Ovary (tissue), 9 donors: ENCODE measurements around the gene LHX3. TPM values are rescaled to one million over a fixed set of nuclear protein-coding genes. Genes with fewer than 3 reads are reported as not detected.

Experiments used
- DNase-seq, 5 donors: peaks; one replicate each; pipeline ENCODE4 v3.0.0-alpha.2; 2019 to 2020
- H3K27ac ChIP-seq, 2 donors: fragments of 200-600 bp; one replicate each; pipeline versions ENCODE4 v1.5.1 to v1.8.0; 2019 to 2022
- H3K27me3 ChIP-seq: fragments of 200-600 bp; one replicate; pipeline ENCODE4 v1.8.0; 2022
- H3K36me3 ChIP-seq: fragments of 200-600 bp; sonication (generic); one replicate; pipeline ENCODE4 v1.5.1; 2019
- H3K4me1 ChIP-seq: one replicate; pipeline ENCODE4 v1.8.1; 2013; ENCODE audit warnings: mild to moderate bottlenecking, moderate library complexity; ENCODE audit not compliant: insufficient read depth
- H3K4me3 ChIP-seq: fragments of 200-600 bp; sonication (generic); one replicate; pipeline ENCODE4 v1.5.1; 2017
- H3K9me3 ChIP-seq, 2 donors: fragments of 200-600 bp in 1 of 2; sonication (generic) in 1 of 2; one replicate each; pipeline versions ENCODE4 v1.5.1 to v1.8.1; 2013 to 2019; ENCODE audit warnings: mild to moderate bottlenecking in 1 of 2, moderate library complexity in 1 of 2
- EP300 ChIP-seq: sonication (generic); formaldehyde crosslinking; IDR thresholded peaks from one replicate; pipeline ENCODE4 v1.6.1; 2017; ENCODE audit warnings: antibody characterized with exemption
- POLR2A ChIP-seq: fragments of 450-650 bp; IDR thresholded peaks from one replicate; pipeline ENCODE4 v1.6.1; 2017; ENCODE audit warnings: antibody characterized with exemption, mild to moderate bottlenecking, moderate library complexity
- WGBS, 3 donors: extraction: QIAGEN DNeasy Blood & Tissue Kit in 1 of 3; methylation state at CpG; one replicate each; pipeline versions ENCODE4 v1.1.5 to v1.1.7; 2013 to 2017; 5-methylcytosine and 5-hydroxymethylcytosine counted together
- intact Hi-C, 4 donors: fragments of 100-400 bp; cut with DNase I; formaldehyde crosslinking; loops; one replicate each; pipeline versions ENCODE4 v1.11.0 to v1.15.1; 2022 to 2023
- polyA plus RNA-seq, 2 donors: library from polyadenylated mRNA; stranded (reverse); fragments of 200-250 nt in 1 of 2; fragments of 350-450 nt in 1 of 2; fragmentation: Illumina TruSeq in 1 of 2; extraction: RNeasy Lipid Tissue Mini Kit (QIAGEN cat#74804) in 1 of 2; gene quantifications; one replicate each; pipeline ENCODE4 v1.2.3, GENCODE V29; 2013 to 2014
- total RNA-seq, 7 donors: library from RNA; depleted of rRNA in 2 of 7; stranded (reverse); fragments of >200 nt in 2 of 7; fragmentation: NEBNext Ultra II Directional in 3 of 7; extraction: Animal tissue kit (Norgen Biotek cat#: 25700) in 3 of 7; gene quantifications; one replicate each; pipeline versions ENCODE4 v1.1.0 to v1.2.4, GENCODE V29; 2016 to 2023
- TF ChIP-seq, protein P1 (sequence below), 3 donors: fragments of 450-650 bp in 2 of 3; fragments of 200-600 bp in 1 of 3; IDR thresholded peaks; one replicate each; pipeline versions ENCODE4 v1.5.1 to v1.8.0; 2016 to 2022; ENCODE audit warnings: antibody characterized with exemption in 3 of 3, mild to moderate bottlenecking in 1 of 3
- donor health status: DM: no; HTN: no; CAD: no; lungs with moderate emphysema.
- donor health status: DM: no; HTN: no; CAD: no.
- donor health status: Bipolar disorder and iron deficiency.
- donor health status: DM: yes; HTN: yes; CAD: no.
- donor health status: DM: no; HTN: no; CAD: no.
- donor health status: DM: yes; HTN: yes; CAD: no.

Gene LHX3
- total and polyA plus RNA-seq, 9 donors, result not detected

DNA sequence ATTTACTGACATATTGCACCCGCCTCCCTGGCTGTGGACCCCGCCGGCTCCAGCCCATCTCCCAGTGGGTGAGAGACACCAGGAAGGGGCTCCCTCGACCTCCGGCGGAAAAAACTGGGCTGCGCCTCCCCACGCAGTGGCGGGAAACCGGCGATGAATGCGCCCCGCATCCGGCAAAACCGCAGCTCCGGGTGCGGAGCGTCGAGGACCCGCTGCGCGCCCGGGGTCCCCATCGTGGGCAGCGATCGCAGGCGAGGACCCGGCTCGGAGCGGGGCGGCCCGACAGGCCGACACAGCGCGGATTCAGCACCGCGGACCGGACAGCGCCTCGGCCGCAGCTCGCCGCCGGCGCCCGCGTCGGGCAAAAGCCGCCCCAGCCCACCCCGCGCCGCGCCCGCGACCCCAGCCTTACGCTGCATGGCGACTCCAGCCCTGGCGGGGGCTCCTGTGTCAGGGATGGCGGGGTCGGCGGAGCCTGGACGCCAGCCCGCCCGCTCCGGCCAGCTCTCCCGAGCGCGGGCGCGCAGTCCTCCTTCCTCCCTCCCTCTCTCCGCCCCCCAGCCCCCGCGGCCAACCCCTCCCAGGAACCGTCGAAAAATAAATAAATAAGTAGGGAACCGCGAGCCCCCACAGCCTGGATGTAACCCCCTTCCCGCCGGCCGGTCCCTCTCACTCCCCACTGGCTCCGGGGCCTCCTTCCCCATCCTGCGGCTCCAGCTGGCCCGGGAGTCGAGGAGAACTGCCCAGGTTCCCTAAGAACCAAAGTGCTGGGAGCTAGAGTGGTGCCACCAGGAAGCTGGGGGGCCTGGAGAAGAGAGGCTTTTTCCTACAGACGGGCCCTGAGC, 3.1 kb downstream of the LHX3 start:
- WGBS, 3 donors, result 3 to 6% (median 4%) methylated on average over 62 to 85 of the region's 85 CpGs
- H3K27ac ChIP-seq, result no peak overlapping the region

DNA sequence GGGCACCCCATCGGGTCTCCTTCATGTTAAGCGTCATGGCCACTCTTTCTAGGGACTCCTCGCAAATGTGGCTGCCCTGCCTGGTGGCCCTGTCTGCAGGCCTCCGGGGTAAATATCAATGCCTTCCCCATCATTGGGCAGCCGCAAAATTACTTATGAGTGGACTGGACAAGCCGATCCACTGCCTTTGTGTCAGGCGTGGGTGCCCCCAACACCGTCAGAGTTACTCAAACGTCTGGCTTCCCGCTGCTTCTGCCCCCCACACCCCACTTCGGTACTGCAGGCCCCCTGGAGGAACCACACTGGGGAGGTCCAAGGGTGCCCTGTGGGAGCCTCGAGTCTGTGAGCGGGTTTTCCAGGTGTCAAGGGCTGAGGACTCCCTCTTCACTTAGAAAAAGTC, 3.8 kb downstream of the LHX3 start:
- H3K9me3 ChIP-seq, result no peaks in the 10 kb centered on the region
- no peak overlapping the region for H3K4me3 ChIP-seq
- intact Hi-C loops, result no loop called here
- H3K27ac ChIP-seq, result no peak overlapping the region
- H3K36me3 ChIP-seq, result no peaks in the 10 kb centered on the region
- peaks cover 10% of the 10 kb centered on the region for H3K27me3 ChIP-seq
- no peaks in the 10 kb centered on the region for H3K4me1 ChIP-seq
- no peak for TF ChIP-seq EP300
- TF ChIP-seq, protein P1, sequence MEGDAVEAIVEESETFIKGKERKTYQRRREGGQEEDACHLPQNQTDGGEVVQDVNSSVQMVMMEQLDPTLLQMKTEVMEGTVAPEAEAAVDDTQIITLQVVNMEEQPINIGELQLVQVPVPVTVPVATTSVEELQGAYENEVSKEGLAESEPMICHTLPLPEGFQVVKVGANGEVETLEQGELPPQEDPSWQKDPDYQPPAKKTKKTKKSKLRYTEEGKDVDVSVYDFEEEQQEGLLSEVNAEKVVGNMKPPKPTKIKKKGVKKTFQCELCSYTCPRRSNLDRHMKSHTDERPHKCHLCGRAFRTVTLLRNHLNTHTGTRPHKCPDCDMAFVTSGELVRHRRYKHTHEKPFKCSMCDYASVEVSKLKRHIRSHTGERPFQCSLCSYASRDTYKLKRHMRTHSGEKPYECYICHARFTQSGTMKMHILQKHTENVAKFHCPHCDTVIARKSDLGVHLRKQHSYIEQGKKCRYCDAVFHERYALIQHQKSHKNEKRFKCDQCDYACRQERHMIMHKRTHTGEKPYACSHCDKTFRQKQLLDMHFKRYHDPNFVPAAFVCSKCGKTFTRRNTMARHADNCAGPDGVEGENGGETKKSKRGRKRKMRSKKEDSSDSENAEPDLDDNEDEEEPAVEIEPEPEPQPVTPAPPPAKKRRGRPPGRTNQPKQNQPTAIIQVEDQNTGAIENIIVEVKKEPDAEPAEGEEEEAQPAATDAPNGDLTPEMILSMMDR (IDR thresholded peaks at IDR 0.05), result no peak
- no peak for TF ChIP-seq POLR2A
- DNase-seq, result no peak
- WGBS, 3 donors, result 48 to 56% (median 53%) methylated on average over 13 of the region's 13 CpGs

More for the DNA sequence above, 3.1 kb downstream of the LHX3 start:
- intact Hi-C loops, result no loop called here
- H3K36me3 ChIP-seq, result no peaks in the 10 kb centered on the region
- no peak overlapping the region for H3K4me3 ChIP-seq
- peaks cover 10% of the 10 kb centered on the region for H3K27me3 ChIP-seq
- peak in 2 of 5 donors; percentile 52 to 63 for DNase-seq
- TF ChIP-seq POLR2A (no peak), EP300 (no peak)
- TF ChIP-seq, protein P1 (IDR thresholded peaks at IDR 0.05), result no peak
- no peaks in the 10 kb centered on the region for H3K4me1 ChIP-seq
- no peaks in the 10 kb centered on the region for H3K9me3 ChIP-seq

DNA sequence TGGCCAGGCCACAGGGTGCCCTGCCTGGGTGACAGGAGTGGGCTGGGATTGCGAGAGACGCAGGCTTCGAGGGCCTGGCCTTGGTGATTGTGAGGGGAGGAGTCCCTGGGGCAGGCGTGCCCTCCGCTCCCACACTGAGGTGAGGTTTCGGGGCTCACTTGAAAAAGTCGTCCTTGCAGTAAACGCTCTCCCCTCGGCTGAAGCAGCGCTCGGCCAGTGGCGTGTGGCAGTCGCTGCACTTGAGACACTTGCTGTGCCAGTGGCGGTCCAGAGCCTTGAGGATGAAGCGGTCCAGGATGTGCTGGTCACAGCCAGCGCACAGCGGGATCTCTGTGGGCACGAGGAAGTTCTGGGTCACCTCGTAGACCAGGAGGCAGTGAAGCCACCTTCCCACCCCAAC, 4.5 kb downstream of the LHX3 start:
- H3K4me3 ChIP-seq, result no peak overlapping the region
- no peaks in the 10 kb centered on the region for H3K4me1 ChIP-seq
- TF ChIP-seq POLR2A (no peak), EP300 (no peak)
- TF ChIP-seq, protein P1 (IDR thresholded peaks at IDR 0.05), result no peak
- peaks cover 10% of the 10 kb centered on the region for H3K27me3 ChIP-seq
- no peak overlapping the region for H3K27ac ChIP-seq
- WGBS, 3 donors, result 42 to 46% (median 44%) methylated on average over 16 to 19 of the region's 19 CpGs
- intact Hi-C loops, result no loop called here
- no peak for DNase-seq
- no peaks in the 10 kb centered on the region for H3K9me3 ChIP-seq
- no peaks in the 10 kb centered on the region for H3K36me3 ChIP-seq

GRCh38 chr9:136199391-136200288, 5.3 kb downstream of the LHX3 start:
- Histone ChIP-seq H3K9me3 (no peaks in the 10 kb centered on the region), H3K4me3 (no peak overlapping the region), H3K27me3 (peaks cover 7% of the 10 kb centered on the region), H3K27ac (no peak overlapping the region), H3K4me1 (no peaks in the 10 kb centered on the region), H3K36me3 (no peaks in the 10 kb centered on the region)
- WGBS, 3 donors, result 5 to 9% (median 6%) methylated on average over 58 to 71 of the region's 71 CpGs
- intact Hi-C loops, result no loop called here
- TF ChIP-seq, protein P1 (IDR thresholded peaks at IDR 0.05), result no peak
- TF ChIP-seq EP300 (no peak), POLR2A (no peak)
- no peak for DNase-seq
